MCF 10A (cell line): ENCODE data around the gene NTHL1. TPM values are rescaled to one million over a fixed set of nuclear protein-coding genes. Genes with fewer than 3 reads are reported as not detected.

ENCODE experiments used
- BruUV-seq: library from RNA; stranded (reverse); fragments of 400-500 nt; replicated peaks from 2 replicates; lab custom pipeline; 2021; lab: Mats Ljungman, UMichigan
- CTCF ChIA-PET: fragments of 300-600 bp; sonication (Branson Sonifier 250); formaldehyde crosslinking; extraction: SDS; loops from one replicate; lab custom pipeline; 2021; ENCODE audit warnings: antibody characterized with exemption, inconsistent platforms; lab: Yijun Ruan, JAX
- POLR2A ChIA-PET: fragments of 300-600, 350-650 bp; sonication (Branson Sonifier 250); formaldehyde crosslinking; extraction: SDS; loops from one replicate; lab custom pipeline; 2020; ENCODE audit warnings: antibody characterized with exemption, inconsistent platforms; lab: Yijun Ruan, JAX
- DNase-seq: peaks from one replicate; pipeline ENCODE4 v3.0.0-alpha.2; 2018; ENCODE audit not compliant: unreplicated experiment
- H3K27ac Mint-ChIP-seq: one replicate; pipeline ENCODE4 v1.8.0; 2022; ENCODE audit warnings: mild to moderate bottlenecking, low read depth, mixed read lengths; ENCODE audit not compliant: unreplicated experiment
- H3K27me3 Mint-ChIP-seq: one replicate; pipeline ENCODE4 v1.8.0; 2022; ENCODE audit warnings: mixed read lengths; ENCODE audit not compliant: insufficient read depth, unreplicated experiment
- H3K36me3 Mint-ChIP-seq: one replicate; pipeline ENCODE4 v1.8.0; 2022; ENCODE audit warnings: mild to moderate bottlenecking, moderate library complexity, mixed read lengths; ENCODE audit not compliant: insufficient read depth, unreplicated experiment
- H3K4me1 Mint-ChIP-seq: one replicate; pipeline ENCODE4 v1.8.0; 2022; ENCODE audit warnings: mixed read lengths; ENCODE audit not compliant: insufficient read depth, unreplicated experiment
- H3K4me3 Mint-ChIP-seq: one replicate; pipeline ENCODE4 v1.8.0; 2022; ENCODE audit warnings: mild to moderate bottlenecking, moderate library complexity, mixed read lengths; ENCODE audit not compliant: unreplicated experiment
- H3K9me3 Mint-ChIP-seq: one replicate; pipeline ENCODE4 v1.8.0; 2022; ENCODE audit warnings: mixed read lengths; ENCODE audit not compliant: unreplicated experiment
- CTCF ChIP-seq: fragments of 200-600 bp; IDR thresholded peaks from one replicate; pipeline ENCODE4 v1.8.0; 2022; ENCODE audit warnings: antibody characterized with exemption, mild to moderate bottlenecking; ENCODE audit not compliant: unreplicated experiment
- intact Hi-C: fragments of 100-400 bp; cut with micrococcal nuclease; formaldehyde crosslinking; loops from 2 replicates; pipeline ENCODE4 v1.14.1; 2022
- total RNA-seq: library from RNA; stranded (reverse); gene quantifications from 2 replicates; pipeline ENCODE4 v1.2.3, GENCODE V29; 2022

NTHL1 gene
- total RNA-seq, 1 experiment from 2014 or later, result 17.7 TPM

GRCh38 chr16:1998360-1998835 is 49.2 kb downstream of the NTHL1 start:
- POLR2A ChIA-PET, result interaction anchor here (1.5 kb wide), 1 partner anchor 10 kb away, joined by 4 read pairs; no protein-coding TSS in a partner anchor
- no TSS peak for BruUV-seq

GRCh38 chr16:1997494-1998359 is 49.9 kb downstream of the NTHL1 start:
- no peak for TF ChIP-seq CTCF
- no peak overlapping the region for H3K4me3 Mint-ChIP-seq
- H3K27ac Mint-ChIP-seq, result no peak overlapping the region
- intact Hi-C loops, result no loop called here
- DNase-seq, result no peak
- peaks cover 13% of the 10 kb centered on the region for H3K4me1 Mint-ChIP-seq
- H3K27me3 Mint-ChIP-seq, result no peaks in the 10 kb centered on the region
- ChIA-PET CTCF (interaction anchor here (0.6 kb wide), 1 partner anchor 74 kb away, joined by 3 read pairs; no protein-coding TSS in a partner anchor), POLR2A (interaction anchor here (0.7 to 4.8 kb wide), 4 partner anchors 10 to 47 kb away, joined by 4 to 41 read pairs (median 9); partner anchors contain the start of genes GFER and ZNF598)
- H3K36me3 Mint-ChIP-seq, result peaks cover 60% of the 10 kb centered on the region
- H3K9me3 Mint-ChIP-seq, result no peaks in the 10 kb centered on the region
- TSS peak; percentile 41 for BruUV-seq

More at GRCh38 chr16:1998360-1998835, 49.2 kb downstream of the NTHL1 start:
- Mint-ChIP-seq H3K27ac (no peak overlapping the region), H3K36me3 (peaks cover 67% of the 10 kb centered on the region), H3K9me3 (no peaks in the 10 kb centered on the region), H3K4me3 (no peak overlapping the region), H3K4me1 (peaks cover 13% of the 10 kb centered on the region), H3K27me3 (no peaks in the 10 kb centered on the region)
- CTCF ChIA-PET, result interaction anchor here (0.6 kb wide), 1 partner anchor 74 kb away, joined by 3 read pairs; no protein-coding TSS in a partner anchor
- no peak for DNase-seq
- no peak for TF ChIP-seq CTCF
- intact Hi-C loops, result no loop called here

- Mint-ChIP-seq H3K4me1 (peaks cover 14% of the 10 kb centered on the region), H3K27ac (peak overlapping the region; percentile 80), H3K36me3 (peaks cover 41% of the 10 kb centered on the region), H3K9me3 (no peaks in the 10 kb centered on the region), H3K27me3 (no peaks in the 10 kb centered on the region), H3K4me3 (no peak overlapping the region)
- CTCF ChIA-PET, result interaction anchor here (0.6 to 1.5 kb wide), 2 partner anchors 10 to 978 kb away, joined by 3 to 6 read pairs; no protein-coding TSS in a partner anchor
- POLR2A ChIA-PET, result interaction anchor here (1.0 to 4.8 kb wide), 7 partner anchors 9 to 29 kb away, joined by 3 to 41 read pairs (median 4); partner anchors contain the start of genes GFER, RPS2, TBL3 and ZNF598
- intact Hi-C loops, result no loop called here
- no peak for TF ChIP-seq CTCF
- no TSS peak for BruUV-seq
- peak; percentile 88 for DNase-seq
Observed at GRCh38 chr16:1993731-1994131, 53.9 kb downstream of the NTHL1 start.
